Pulmonary artery endothelial cell (primary cell): ENCODE measurements around the gene SHCBP1L. TPM values are rescaled to one million over a fixed set of nuclear protein-coding genes. Genes with fewer than 3 reads are reported as not detected.

Experiments
- DNase-seq: peaks from one replicate; pipeline ENCODE4 v3.0.0-alpha.2; 2011; ENCODE audit warnings: low read depth, low spot score
- total RNA-seq: library from RNA; depleted of rRNA; stranded (reverse); fragments of >200 nt; gene quantifications from 2 replicates; pipeline ENCODE4 v1.2.3, GENCODE V29; 2014

SHCBP1L gene
- not detected in 2 replicates for total RNA-seq

DNA sequence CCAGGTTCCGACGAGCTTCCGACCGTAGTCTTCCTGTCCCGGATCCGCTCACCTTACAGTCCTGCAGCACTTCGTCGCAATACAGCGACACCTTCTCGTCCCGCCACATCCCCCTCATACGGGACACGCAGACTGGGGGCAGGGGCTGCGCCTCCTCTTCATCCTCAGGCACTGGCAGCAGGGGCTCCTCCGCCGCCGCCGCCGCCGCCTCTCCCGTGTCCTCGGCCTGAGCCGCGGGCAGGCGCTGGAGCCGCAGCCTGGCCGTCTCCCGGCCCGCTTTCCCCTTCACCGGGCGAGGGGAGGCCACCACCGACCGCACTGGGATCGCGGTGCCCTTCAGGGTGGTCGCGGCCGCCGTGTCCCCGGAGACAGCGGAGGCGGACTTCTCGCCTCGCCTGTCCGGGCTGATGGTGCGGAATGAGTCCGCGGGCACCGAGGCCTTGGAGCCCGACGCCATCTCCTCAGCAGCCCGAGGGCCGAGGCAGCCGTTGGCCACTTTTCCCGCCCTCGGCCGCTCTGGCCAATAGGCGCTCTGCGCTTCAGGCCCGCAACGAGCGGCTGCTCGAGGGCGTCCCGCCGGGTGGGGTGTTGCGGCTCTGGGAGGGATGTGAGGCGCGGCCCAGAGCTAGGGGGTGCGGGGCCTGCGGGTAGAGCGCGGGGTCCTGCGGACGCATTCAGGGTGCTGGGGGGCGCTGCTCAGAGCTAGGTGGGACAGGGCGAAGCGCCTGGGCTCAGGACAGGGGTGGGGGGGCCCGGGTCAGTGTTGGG is at the start of gene SHCBP1L:
SHCBP1L (minus strand) TSS at position 490 of the 768 bp plus-strand sequence; CDS start at position 457, 33 bp downstream.
- no peak for DNase-seq

DNA sequence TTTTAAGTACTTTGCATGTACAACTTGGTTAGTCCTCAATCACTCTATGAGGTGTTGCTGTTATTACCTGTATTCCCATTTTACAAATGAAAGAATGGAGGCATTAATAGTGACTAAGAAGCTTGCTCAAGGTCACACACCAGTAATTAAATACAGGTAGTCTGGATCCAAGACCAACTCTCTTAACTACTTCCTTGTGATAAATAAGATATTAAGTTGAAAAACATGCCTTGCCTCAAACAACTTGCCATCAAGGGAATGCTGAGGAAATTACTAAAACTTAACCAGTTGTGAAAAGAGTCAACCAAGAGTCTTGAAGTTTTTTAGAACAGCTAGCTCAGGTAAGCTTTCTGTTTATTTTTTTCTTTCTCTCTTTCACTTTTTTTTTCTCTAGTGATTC is 49.3 kb upstream of the SHCBP1L start:
- DNase-seq, result no peak

DNA sequence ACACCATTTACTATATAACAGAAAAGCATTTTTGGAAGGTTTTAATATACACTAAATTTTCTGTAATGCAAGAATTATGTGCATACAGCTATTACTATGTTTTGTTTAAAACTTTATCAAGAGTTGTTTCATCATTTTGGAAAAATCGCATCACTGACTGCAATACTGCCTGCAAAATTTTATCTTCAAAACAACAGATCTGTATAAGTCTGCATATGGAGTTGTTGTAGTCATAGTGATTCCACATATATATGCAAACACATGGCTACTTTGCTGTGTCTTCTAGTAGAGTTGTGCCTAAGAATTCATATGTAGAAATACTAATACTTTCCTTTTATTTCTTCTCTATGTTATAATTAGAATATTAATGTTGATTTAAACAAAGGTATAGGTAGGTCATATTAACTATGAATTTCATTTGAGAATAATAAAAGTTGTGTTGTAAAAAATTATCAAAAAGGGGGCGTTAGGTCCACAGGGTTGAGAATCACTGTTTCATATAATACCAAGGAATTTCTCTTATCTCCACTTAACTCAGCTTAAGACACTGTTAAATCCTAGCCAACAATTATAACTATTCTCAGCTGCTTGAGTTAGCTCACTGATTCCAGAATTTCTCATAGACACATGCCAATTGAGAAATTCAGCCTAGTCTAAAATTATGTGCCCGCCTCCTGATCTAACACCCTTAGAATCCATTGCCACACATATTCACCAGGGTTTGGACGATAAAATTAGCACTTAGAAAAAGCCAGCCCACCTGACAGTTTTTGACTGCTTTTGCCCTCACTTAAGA is 47.4 kb upstream of the SHCBP1L start:
- DNase-seq, result no peak

DNA sequence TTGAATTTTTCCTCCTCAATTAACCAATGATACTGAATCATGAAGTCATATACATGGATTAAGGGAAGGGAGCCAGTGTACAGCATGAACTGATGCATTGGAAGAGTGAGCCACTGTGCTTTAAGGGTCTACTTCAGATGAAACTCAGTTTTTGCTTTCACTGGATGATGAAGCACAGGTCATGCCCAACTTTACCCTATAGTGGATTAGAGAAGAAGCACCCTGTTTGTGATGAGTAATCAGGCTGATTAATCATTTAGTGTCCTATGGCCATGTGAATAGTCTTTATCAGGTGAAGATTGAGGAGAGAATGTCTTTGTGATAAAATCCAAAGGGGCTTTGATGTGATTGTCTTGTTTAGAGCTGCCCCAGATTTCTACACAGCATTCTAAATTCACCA is 45.5 kb upstream of the SHCBP1L start:
- no peak for DNase-seq

DNA sequence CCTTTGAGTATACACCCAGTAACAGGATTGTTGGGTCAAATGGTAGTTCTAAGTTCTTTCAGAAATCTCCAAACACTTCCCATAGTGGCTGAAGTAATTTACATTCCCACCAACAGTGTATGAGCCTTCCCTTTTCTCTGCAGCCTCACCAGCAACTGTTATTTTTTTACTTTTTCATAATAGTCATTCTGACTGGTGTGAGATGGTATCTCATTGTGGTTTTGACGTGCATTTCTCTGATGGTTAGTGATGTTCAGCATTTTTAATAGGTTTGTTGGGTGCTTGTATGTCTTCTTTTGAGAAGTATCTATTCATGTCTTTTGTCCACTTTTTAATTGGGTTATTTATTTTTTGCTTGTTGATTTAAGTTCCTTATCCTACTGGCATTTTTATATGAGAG is 43.9 kb upstream of the SHCBP1L start:
- DNase-seq, result no peak

DNA sequence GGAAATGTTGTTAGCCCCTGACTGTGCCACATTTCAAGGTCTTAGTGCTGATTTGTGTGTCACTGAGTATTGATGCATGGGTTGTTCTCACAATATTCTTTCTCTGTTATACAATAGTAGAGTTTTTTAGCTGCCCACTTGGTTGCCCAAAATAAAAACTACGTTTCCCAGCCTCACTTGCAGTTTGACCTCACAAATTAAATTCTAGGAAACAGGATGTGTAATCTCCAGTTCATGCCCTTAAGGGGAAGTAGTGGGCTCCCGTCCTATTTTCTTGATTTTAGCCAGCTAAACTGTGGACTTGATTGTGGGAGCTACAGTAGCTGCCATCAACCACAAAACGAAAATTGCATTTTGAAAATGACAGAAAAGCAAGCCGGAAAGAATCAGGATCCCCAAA is 42.9 kb upstream of the SHCBP1L start:
- no peak for DNase-seq

DNA sequence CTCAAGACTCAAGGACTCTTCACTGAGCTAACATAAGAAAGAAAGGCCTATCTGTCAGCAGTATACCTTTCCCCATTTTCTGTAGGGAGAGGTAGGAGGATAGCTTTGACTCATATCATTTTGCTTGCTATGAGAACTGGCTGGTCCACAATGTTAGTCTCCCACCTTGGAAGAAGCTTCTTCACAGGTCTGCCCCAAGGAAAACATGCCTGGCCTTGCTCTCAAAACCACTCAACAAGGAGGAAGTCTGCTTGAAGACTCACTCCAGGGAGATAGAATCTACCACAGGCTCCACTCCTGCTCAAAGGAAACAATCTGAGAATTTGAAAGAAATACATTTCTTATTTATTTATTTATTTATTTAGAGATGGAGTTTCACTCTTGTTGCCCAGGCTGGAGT is 40.8 kb upstream of the SHCBP1L start:
- no peak for DNase-seq

DNA sequence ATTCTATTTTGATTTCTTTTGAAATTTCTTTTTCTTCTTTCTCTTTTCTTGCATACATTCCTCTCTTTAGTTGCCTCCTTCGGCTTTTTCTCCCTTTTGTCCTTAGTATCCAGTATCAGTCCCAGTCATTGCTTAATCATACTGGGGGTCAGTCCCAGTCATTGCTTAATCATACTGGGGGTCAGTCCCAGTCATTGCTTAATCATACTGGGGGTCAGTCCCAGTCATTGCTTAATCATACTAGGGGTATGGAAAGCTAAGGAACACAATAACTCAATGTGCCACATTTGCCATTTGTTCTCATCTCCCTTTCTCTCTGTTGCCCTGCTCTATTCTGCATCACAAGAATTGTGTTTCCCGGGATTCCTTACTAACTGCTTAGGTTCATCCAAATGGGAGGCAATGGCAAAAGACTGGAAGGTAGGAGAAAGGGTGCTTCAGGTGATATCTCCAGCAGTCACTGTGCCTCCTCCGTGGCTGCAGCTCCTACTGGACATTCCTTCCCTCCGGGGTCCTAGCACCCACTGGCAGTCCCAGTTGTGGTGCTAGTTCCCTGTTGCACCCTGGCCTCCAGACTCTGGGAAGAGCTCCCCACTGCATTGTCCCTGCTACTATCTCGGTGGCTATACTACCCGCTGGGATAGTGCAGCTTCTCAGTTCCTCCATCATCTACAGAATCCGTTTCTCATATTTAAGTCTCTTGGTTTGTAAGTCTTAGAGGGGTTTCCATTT is 37.6 kb upstream of the SHCBP1L start:
- no peak for DNase-seq

DNA sequence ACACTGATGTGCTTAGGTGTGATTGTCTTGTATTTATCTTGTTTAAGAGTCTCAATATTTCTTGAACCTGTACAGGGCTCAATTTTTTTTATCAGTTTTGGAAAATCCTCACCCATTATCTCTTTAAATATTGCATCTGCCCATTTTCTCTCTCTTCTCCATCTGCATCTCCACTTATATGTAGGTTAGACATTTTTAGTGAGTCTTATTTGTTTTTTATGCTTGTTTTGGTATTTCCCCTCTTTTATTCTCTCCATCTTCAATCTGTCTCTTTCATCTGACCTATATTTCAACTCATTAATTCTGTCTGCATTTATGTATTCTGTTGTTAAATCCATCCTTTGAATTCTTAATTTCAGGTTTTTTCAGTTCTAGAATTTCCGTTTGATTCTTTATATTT is 32.9 kb upstream of the SHCBP1L start:
- DNase-seq, result no peak

DNA sequence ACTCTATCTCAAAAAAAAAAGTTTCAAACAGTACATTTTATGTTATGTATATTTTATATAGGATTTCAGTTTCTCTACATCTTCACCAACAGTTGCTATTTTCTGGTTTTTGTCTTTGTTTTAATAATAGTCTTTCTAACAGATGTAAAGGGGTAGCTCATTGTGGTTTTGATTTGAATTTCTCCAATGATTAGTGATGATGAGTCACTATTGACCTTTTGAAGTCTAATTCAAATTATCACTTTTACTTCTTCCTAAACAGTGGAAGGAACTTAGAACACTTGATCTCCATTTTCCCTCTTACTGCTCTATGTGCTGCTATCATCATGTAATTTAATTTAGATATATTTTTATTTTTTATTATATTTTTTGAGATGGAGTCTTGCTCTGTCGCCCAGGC is 31.7 kb upstream of the SHCBP1L start:
- DNase-seq, result no peak

DNA sequence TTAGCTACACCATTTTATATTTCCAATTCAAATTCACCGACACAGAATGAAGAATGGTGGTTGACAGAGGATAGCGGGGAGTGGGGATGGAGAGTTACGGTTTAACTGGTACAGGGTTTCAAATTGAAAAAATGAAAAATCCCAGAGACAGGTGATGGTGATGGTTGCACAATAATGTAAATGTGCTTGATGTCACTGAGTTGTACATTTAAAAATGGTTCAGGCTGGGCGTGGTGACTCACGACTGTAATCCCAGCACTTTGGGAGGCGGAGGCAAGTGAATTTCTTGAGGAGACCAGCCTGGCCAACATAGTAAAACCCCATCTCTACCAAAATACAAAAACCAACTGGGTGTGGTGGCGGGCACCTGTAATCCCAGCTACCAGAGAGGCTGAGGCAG is 31.2 kb upstream of the SHCBP1L start:
- DNase-seq, result no peak

DNA sequence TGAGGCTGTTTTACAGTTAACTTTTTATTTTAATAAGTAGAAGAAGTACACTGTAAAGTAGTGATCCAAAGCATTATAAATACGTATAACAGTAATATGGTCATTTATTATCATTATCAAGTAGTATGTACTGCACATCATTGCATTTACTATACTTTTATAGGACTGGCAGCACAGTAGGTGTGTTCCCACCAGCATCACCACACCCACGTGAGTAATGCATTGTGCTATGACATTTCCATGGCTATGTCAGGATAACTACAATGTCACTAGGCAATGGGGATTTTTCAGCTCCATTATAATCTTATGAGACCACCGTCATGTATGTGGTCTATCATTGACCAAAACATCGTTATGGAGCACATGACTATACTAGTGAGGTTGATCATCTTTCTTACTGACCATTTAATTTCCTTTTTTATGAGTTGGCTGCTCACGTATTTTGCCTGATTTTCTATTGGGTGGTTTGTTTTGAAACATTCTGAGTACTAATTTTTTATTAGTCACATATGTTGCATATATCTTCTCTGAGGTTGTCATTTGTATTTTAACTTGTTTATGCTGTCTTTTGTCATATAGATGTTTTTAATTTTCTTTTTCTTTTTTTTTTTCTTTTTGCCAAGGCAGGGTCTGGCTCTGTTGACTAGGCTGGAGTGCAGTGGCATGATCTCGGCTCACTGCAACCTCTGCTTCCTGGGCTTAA is 25.3 kb upstream of the SHCBP1L start:
- DNase-seq, result no peak

DNA sequence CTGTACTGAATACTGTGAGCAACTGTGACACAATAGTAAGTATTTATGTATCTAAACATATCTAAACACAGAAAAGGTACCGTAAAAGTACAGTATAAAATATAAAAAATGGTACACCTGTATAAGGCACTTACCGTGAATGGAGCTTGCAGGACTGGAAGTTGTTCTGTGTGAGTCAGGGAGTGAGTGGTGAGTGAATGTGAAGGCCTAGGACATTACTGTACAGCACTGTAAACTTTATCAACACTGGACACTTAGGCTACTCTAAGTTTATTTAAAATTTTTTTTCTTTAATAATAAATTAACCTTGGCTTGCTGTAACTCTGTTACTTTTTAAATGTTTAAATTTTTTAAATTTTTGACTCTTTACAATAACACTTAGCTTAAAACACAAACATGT is 24.5 kb upstream of the SHCBP1L start:
- no peak for DNase-seq

DNA sequence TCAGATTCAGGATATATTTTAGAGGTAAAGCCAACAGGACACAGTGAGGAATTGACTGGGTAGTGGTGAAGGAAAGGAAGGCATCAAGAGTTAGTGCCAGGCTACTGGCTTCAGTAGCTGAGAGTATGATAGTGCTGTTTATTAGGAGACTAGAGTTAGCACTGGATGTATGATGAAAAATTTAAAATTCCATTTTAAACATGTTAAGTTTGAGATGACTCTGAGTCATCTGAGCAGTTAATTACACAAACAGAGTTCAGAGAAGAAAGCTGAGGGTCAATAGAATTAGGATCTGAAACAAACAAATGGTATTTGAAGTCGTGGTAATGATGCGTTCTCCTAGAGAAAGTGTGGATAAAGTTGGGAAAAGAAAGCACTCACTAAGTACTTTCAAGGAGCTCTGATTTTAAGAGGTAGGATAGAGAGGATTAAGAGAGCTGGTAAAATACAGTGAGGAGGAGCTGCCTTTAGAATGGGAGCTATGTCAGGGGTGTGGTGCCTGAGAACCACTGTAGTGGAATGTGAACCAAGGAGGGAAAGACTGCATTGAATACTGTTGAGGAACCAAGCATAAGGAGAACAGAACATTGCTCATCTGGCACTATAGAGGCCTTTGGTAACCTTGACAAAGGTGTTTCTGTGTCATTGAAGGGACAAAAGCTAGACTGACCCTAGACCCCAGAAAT is 21.7 kb upstream of the SHCBP1L start:
- DNase-seq, result no peak

DNA sequence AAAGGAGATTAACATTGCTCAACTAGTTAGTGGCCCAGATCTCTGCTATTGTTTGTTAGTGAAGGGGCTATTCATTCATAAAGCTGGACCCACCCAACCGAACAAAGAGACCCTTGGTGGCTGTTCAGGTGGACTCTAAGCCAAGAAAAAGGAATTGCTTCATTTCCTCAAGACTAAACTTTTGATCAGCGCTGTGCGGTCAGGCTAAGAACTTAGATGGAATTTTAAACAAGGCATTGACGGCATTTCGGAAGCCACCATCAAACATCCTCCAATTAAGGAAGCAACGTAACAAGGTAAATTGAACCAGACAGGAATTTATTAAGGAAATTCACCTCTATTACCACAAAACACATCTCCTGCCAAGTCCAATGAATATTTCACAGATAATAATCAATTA is 19.9 kb upstream of the SHCBP1L start:
- DNase-seq, result no peak

DNA sequence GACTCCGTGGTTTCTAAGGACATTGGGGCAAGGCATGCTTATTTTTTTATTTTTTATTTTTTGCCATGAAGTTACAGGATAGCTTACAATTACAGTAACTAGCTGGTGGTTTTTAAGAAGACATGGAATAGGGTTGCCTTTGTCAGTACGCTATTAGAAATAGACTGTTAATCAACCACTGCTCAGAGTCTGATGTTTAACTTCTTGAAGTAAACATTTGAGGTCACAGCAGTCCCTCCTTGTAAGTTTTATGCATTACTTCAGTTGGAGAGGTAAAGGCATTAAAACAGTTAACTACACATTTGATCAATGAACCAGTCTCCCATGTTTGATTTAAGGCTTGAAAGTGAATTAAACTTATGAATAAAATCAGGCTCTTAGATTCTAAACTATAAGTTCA is 19.3 kb upstream of the SHCBP1L start:
- no peak for DNase-seq

DNA sequence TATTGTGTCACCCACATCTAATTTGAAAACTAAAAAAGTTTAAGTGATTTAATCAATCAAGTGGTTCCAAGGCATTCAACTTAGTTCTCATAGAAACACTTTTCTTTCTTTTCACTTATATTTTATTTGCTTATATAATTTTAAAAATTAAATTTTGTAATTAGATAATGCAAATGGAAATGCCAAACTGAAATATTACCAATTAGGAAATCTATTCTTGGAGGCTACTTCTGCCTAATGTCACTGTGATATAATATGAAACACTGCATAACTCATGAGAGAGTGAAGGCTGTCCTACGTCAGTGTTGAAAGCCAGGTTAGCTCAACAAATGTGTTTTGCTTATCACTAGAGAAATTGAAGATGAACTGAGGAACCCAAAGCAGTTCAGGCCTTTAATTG is 18.3 kb upstream of the SHCBP1L start:
- no peak for DNase-seq

DNA sequence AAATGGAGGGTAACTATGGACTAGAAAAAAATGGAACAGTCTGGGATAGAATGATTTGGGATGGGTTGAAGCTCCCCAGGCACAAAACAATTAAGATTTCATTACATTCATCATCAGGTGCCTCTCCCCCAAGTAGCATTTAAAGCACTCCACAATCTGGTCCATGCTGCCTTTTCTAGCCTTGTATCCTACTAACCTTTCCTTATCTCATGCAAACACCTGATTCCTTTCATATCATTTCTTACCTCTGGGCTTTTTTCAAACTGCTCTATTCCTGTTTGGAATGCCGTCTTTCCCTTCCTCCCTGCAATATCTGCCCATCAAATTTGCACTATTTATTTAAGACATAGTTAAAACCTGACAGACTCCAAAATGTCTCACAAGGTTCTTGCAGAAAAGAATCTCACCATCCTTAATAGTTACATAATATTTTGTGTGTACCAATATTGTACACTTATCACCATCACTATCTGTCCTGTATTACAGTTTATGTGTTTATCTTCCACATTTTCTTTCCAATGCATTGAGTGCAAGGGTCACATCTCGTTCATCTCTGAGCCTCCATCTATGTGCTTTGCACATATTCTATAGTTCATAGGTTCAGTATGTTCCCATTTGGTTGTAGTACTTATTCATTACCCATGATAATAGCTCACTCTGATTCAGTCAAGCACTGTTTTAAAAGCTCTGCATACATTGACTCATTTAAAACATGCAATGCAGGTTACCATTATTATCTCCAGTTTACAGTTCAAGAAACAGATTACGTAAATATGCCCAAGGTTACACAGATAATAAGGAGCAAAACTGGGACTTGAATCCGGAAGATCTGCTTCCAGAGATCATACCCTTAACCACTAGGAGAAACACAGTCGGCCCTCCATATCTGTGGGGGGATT is 16.1 kb upstream of the SHCBP1L start:
- DNase-seq, result no peak

DNA sequence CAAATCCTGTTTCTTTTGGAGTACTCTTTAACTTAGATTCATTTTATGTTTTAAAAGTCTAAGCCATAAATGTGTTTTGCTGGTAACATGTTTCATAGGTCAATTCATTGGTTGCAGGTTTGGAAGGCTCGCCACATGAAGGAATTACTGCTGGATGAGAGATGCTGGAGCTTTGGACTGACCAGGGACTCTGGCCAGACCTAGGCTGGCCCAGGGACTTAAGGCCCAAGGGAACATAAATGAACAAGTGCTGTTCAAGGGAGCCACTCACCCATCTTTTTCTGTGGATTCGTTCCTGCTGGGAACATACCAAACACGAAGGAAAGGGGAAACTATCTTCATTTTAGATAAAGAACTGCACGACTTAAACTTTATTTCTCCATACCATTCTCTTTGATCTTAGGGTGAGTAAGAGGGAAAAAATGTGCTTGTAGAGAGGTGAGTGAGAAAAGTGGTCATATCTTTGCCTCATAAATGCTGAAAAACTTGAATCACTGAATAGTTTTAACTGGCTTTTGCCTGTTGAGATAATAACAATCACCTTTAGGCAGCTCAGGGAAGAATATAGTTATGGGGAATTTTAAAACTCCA is 15.3 kb upstream of the SHCBP1L start:
- DNase-seq, result no peak

DNA sequence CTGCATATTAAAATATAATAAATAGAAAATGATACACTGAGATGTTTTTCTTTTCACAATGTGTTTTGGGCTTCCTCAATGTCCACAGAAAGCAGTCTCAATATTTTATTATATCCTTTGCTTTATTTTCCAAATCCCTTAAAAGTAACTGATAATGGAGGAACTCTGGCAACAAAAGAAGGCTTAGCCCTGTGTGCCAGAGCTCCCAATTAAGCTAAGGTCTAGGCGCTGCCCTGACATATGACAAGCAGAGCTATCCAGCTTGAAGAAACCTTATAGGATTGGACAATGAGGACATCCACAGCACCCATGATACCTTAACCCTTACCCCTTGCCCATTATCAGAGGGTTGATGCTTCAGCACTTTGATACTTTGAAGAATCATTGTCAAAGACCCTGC is 12.9 kb upstream of the SHCBP1L start:
- no peak for DNase-seq
